Measurements from ENCODE around the gene OOSP1.
"Not testable (repeated sequence)": the region's sequence is repeated elsewhere in the genome, so short reads cannot be mapped to it uniquely, and the experiment has no call there.

OOSP1 gene, protein sequence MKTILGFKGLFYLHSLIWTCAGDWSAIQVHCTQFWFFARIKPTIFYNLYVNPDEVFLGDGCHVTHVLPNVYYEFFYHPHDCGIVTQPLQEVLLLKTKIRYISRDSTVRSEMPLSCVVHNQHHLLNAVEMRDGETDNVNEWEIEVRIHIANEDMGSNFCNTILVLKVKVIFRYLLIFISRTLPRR

DNA sequence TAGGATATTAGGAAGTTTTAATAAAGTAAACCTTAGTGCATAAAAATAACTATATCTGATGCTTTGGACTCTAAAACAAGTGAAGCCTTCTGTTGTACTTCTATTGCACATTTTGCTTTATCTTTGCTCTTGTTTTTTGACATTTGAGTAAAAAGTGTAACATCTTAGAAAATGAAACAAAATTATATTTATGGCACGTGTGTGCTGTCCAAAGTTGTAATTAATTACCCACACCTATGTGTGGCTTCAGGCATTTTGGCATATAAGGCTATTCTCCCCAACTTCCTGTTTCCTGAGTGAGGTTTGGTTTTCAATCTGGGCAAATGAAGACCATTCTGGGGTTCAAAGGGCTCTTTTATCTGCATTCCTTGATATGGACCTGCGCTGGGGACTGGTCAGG, at the start of gene OOSP1:
Gene OOSP1 (plus strand): TSS at position 301 of the 400 bp plus-strand sequence. CDS start 23 bp downstream, at position 324.
- no peak for DNase-seq

DNA sequence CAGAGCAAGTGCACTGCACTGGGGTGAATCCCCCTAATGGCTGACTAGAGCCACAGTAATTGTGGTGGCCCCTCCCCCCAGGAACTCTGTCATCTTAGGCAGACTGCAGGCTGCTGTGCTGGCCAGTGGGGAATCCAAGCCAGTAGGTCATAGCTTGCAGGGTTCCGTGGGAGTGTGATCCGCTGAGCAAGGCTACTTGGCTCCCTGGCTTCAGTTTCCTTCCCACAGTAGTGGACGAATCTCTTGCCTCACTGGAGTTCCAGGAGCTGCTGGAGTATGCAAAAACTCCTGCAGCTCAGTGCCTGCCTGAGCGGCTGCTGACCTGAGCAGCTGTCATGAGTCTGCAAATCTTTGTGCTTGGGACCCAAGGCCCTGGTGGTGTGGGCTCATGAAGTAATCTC, 46.5 kb upstream of the OOSP1 start:
- no peak for DNase-seq

DNA sequence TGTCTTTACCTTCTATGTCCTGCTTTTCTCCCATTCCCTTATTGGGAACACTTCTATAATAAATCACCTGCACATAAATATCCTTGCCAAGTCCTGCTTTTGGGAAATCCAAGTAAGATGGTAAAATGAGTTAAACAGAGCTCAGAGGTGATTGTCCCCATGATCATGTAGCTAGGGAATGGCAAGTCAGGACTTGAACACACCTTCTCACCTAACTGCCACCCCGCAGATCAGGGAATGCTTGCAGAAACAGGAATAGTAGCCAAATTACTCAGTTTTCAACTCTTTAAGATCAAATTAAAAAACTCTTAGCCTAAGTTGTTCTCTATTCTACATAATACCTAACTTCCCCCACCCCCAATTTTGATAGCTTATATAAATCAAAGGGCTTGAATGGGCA, 43.6 kb upstream of the OOSP1 start:
- DNase-seq: no peak

DNA sequence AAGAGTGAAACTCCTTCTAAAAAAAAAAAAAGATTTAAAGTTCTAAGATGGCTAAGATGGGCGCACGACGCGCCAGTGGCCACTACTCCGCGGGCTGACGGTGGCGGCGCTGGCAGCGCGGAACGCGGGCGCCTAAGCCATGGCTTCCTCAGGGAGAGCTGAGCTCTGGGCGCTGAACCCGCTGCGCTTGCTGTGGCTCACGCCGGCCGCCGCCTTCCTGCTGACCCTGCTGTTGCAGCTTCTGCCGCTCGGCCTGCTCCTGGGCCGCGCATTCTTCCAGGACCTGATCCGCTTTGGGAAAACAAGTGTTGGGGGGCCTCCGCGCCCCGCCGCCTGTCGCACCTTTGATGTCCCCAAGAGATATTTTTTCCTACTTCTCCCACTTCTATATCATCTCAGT, 40.2 kb upstream of the OOSP1 start:
- DNase-seq: no peak

DNA sequence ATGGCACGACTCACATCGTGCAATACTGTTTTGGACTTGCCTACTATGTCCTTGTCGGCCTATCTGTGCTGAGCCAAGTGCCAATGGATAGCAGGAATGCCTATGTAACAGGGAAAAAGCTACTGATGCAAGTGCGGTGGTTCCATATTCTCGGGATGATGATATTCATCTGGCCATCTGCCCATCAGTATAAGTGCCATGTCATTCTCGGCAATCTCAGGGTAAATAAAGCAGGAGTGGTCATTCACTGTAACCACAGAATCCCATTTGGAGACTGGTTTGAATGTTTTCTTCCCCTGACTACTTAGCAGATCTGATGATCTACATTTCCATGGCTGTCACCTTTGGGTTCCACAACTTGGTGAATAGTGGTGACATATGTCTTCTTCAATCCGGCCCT, 39.6 kb upstream of the OOSP1 start:
- DNase-seq: no peak

DNA sequence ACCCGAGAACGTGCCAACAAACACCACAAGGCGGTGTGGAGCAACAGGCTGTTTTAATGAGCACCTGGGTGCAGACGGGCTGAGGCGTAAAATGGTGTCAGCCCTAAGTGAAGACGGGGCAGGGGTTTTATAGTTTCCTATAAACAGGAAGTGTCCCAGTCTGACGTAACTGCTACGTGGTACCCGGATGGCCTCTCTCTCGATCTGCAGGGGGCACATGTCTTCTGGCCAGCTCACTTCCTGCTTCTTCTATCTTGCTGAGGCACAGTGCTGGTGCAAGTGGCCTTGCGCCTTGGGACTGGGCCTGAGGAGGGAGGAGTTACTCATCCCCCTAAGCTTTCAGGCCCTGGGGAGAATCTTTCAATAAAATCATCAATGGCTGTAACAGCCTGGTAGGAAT, 38.7 kb upstream of the OOSP1 start:
- no peak for DNase-seq

DNA sequence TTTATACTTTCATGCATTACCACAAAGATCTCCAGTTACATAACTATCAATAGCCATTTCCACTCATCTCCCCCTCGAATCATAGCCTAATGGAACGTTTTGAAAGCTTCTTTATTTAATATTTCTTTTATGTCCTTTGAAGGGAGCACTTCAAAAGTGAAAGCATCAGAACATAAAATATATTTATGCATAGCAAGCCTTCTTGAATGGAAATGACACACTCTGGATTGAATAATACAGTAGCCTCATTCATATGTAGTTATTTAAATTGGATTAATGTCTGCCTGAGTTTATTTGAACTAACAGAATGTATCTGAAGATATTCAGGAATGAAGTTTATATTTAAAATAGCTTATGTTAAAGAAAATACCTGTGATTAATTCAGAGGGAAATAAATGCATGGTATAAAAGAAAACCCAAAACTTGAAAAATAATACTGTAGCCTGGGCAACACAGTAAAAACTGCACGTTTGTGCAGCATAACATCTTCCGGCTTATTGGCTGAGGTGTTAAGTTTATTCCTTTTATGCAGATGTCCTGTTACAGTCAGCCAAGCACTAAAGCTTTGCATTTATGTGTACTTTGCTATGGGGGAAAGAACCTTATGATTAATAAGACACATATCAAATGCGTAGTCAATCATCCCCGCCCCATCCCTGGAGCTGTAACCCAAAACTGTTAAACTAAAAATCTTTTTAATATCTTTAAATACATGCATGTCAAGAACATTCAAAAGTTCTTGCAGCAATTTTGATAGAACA, 37.7 kb upstream of the OOSP1 start:
- no peak for DNase-seq

DNA sequence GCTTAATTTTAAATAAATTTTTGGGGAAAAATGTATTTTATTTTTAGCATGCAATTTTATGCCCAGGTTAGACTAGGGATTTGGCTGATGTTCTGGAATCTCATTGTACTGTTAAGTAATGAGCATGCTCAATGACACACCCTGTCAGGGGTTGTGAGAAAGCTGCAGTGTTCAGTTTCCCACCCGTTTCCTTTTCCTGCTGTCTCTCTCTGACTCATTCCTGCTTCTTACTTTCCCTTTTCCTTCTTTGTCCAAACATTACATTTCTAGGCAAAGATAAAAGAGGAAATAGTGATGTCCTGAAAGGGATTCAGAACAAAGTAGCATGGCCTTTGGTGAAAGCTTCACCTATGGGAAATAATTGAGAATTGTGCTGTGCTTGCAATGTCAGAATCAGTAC, 36.9 kb upstream of the OOSP1 start:
- no peak for DNase-seq

DNA sequence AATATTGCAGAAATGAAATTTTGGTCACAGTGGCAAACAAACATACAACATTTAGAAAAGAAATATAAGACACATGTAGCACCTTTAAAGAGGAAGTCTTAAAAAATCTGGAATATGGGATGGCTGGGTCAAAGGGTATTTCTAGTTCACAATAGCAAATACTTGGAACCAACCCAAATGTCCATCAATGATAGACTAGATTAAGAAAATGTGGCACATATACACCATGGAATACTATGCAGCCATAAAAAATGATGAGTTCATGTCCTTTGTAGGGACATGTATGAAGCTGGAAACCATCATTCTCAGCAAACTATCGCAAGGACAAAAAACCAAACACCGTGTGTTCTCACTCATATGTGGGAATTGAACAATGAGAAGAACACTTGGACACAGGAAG, 34.7 kb upstream of the OOSP1 start:
- not testable (repeated sequence) for DNase-seq

DNA sequence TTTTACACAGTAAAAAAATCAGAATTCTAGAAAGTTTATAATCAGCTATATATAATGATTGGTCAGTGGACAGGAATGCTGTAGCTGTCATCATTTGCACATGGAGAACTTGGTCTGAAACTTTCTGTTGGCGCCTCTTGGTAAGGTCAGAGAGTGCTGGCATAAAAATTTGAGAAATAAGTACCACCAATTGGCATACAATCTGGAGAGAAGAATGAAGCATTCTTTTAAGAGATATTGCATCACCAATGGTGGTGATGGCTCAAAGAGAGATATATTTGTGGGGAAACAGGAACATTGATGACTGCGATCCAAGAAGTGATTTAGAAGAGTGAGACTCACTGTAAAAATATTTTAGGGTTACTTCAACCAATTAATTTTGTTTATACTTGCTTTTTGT, 19.8 kb upstream of the OOSP1 start:
- no peak for DNase-seq

DNA sequence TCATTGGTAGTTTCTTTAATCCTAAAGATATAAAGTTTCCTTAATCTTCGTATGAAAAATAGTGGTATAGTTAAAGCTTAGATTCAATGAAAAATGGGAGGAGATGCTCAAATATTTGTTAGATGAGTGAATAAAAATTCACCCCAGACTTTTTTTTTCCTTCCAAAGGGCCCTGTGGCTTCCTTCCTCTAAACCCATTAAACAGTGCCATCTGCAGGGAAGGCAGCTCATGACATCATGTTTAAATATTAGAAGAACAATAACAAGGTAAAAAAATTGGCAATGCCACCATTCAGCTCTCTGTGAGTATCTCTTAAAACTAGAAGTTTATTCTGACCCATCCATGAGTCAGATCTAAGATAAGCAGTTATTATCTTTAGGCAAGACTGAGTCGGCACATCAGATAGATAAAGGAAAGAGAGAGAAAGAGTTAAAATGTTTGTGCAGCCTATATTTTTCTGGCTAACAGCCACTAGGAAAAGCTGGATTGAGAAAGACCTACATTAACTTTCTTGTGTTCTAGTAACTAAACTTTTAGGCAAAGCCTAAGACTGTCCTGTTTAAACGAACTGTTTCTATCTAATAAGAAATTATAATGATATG, 19.1 kb upstream of the OOSP1 start:
- no peak for DNase-seq

DNA sequence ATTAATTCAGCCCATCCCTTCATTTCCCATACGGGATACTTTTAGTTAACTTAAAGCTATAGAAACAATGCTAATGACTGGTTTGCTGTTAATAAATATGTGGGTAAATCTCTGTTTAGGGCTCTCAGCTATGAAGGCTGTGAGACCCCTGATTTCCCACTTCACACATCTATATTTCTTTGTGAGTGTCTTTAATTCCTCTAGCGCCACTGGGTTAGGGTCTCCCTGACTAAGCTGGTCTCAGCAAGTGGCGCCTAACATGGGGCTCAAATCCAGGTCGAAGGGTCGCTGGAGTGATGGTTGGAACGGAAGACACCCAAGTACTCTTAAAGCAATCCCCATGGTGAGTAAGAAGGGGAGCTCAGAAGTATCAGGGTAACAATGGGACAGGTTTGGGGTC, 14.4 kb upstream of the OOSP1 start:
- no peak for DNase-seq

DNA sequence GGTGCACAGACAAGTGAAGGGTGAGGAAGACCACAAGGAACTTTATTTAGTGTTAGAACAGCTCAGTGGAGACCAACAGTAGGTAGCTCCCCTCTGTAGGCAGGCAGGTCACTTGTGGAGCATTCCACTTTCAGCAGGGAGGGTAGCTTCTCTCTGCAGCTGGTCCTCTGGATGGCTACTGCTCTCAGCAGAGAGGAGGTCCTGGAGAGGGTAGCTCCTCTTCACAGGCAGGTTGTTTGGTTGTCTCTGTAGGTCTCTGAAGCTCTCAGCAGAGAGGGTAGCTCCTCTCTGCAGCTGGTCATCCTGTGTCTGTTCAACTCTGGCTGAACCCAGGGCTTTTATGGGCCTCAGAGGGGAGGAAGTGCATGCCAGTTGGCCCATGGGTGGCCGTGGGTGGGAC, 6.5 kb upstream of the OOSP1 start:
- DNase-seq: no peak

DNA sequence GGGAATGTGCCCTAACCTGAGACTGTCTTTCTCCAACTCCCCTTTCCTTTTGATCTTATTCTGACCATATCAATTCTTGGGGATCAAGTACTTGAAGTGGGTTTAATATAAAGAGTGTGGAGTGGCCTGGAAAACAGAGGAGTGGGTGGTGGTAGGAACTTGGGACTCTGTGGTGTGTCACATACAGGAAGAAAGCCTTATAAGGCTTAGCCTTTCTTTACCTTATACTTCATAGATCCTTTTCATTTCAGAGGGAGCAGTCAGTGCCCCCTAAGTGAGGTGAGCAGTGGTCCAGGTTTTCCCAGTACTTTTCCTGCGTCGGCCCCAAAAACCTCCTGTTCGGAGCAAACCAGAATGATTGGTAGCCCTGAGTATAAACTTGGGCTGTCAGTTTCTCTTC, 486 bp downstream of the OOSP1 start:
- no peak for DNase-seq

DNA sequence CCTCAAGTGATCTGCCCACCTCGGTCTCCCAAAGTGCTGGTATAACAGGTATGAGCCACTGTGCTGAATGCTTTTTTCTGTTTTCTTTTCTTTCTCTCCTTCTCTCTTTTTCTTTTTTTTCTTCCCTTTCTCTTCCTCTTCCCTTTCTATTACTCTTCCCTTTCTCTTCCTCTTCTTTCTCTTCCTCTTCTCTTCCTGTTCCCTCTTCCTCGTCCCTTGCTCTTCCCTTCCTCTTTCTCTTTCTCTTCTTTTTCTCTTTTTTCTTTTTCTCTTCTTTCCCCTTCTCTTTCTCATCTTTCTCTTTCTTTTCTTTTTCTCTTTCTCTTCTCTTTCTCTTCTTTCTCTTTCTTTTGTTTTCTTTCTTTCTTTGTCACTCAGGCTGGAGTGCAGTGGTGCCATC, 1.2 kb downstream of the OOSP1 start:
- no peak for DNase-seq

DNA sequence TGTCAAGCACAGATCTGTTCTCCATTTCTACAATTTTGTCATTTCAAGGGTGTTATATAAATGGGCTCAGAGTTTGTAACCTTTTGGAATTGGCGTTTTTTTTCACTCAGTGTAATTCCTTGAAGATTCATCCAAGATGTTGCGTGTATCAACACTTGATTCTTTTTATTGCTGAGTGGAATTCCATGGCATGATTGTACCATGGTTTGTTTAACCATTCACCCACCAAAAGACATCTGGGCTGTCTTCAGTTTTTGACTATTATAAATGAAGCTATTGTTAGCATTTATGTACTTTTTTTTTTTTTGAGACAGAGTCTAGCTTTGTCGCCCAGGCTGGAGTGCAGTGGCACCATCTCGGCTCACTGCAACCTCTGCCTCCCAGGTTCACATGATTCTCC, 2.9 kb downstream of the OOSP1 start:
- DNase-seq: no peak

DNA sequence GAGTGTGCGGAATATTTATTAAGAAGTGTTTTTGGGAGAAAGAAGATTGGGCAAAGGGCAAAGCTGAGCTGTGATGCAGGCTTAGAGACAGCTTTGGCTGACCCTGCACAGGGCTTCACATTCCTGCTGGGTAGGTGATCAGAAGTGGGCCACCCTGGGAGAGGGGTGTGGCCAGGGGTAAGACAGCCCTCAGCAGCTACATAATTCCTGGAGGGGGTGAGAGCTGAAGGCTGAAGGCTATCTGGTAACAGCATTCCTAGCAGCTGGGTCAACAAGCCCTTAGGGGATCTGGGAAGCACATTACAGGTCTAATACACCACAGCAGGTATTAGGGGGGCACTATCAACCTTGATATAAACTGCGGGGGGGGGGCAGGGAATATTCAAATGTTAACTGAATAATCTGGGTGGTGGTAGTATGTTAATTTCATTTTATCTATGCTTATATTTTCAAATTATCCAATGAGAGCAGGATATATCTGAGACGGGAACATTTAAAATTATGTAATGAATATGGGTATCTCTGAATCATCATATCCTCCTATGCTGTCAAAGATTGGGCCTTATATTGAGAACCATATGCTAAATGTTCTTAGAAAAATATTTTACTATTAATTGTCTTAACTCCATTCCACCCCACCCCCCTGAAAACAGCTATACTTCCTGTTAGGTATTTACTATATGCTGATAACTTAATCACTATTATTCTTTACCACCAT, 5.9 kb downstream of the OOSP1 start:
- DNase-seq: no peak

DNA sequence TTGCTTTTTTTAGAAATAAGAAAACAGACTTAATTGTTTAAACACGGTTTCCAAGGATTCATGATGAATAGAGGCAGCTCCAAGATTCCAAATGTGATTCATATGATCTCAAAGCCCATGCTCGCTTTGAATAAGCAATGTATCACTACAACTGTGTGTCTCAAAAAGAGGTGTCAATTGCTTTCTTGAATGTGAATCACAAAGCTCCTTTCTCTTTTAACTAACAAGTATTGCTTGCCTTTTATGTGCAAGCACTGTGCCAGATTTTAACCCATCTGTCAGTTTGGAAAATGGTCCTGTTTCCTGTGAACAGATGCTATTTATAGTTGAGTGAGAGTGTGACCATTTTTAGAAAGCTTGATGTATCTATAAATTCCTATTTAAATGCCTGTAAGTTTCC, 6.5 kb downstream of the OOSP1 start:
- no peak for DNase-seq

DNA sequence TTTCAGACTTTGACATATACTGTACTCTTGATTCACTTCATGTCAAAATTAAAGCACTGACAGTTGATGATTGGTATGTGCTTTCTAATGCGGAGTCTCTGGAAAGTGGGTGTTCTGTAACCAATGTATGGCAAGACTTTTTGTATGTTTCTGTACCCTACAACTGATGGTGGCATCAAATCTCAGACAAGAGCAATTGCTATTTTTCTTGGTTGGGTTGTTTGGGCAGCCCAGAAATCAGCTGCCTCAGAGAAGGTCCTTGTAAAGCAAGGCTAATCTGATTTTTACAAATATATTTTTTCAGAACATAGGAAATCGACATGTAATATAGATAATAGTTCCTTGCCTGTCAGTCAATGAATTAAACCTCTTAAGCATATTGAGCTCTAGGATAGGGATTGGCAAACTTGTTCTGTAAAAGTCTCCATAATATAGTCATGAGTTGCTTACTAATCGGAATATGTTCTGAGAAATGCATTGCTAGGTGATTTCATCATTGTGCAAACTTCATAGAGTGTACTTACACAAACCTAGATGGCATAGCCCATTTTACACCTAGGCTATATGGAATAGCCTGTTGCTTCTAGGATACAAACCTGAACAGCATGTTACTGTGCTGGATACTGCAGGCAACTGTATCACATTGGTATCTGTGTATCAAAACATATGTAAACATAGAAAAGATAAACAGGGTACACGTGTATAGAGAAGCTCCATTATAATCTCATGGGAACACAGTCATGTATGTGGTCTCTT, 15.4 kb downstream of the OOSP1 start:
- DNase-seq: no peak

DNA sequence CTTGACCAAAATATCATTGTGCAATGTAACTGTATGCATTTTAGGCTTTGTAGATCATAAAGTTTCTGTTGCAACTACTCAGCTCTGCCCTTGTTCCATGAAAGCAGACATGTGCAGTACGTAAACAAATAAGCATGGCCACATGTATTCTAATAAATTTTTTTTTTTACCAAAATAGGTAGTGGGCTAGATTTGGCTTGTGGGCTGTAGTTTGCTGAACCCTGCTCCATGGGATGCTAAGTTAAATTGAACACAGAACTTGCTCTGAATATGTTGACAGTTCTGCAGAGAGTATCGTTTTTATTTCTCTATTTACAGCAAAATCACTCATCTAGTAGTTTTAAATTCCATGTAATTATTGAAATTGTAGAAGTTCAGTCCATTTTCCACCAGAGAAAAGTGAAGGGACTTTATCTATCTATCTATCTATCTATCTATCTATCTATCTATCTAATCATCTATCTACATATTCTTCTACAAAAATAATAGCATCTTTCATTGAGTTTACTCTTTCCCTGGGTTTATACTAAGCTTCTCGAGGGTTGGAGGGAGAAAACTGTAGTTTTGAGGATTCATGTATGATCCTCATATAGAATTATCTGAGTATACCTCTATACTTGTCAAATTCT, 16.1 kb downstream of the OOSP1 start:
- DNase-seq: no peak

DNA sequence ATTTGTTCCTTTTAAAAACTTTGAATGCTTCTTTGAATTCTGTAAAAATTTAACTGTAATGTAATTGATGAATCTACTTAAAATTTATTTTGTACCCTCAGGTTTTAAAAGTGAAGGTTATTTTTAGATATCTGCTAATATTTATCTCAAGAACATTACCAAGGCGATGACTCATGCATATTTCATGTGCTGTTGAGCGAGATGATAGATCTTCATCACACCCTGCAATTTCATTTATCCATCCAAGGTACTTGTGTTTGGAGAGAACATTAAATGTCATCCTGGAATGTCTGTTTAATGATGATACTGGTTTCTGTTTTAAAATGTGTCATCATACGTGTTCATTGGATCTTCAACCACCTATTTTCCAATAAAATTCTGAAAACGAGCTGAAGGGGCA, 18.9 kb downstream of the OOSP1 start:
- DNase-seq: no peak

DNA sequence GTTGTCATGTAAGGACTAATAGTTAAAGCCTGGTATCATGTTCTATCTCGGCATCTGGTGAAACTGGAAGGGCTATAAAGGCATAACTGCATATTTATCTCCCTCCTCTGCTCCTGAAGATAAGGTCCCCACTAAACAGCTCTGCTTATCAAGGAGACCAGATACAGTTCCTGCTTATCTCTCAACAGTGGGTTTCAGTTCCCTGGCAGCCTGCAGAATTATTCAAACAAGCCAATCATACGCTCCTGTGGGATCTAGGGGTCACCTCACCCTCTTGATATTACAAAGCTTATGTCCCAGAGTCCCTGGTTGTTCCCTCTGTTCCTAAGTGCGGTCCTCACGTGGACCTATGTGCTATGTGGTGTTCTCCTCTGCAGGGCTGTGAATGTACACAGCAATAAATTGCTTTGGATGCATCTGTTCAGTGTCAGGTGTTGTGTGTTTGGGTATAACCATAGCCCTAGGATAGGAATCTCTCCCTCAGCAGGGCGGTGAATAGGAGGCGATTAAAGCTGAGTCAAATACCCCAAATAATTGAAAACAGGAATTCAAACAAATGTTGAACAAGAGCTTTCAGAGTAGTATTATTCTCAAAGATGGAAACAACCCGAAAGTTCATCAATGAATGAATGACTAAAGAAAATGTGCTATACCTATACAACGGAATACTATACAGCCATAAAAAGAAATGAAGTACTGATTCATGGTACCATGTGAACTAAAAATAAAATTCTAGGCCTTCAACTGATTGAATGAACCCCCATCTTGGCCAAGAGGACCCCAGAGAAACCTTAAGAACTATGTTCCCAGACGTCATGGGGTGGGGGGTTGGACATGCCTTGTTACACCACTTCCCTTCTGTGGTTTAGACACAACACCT, 22.5 kb downstream of the OOSP1 start:
- DNase-seq: no peak

Data from activated CD8-positive, alpha-beta memory T cell treated with anti-CD3 and anti-CD28 coated beads, Interleukin-2, amount 50 U/mL, for 48 hours (primary cell).